IMR-90 (cell line): ENCODE measurements around the gene ZBTB46. TPM values are rescaled to one million over a fixed set of nuclear protein-coding genes. Genes with fewer than 3 reads are reported as not detected.

Source experiments
- ATAC-seq: fragments of 200-7000 bp; cut with Tn5 transposase; 2 replicates; pipeline ENCODE4 v1.9.1; 2020; ENCODE audit warnings: low read depth, mild to moderate bottlenecking, moderate library complexity
- BruUV-seq: library from RNA; stranded (reverse); fragments of 400-500 nt; replicated peaks from 2 replicates; lab custom pipeline; 2021; lab: Mats Ljungman, UMichigan
- CTCF ChIA-PET: fragments of 300-600 bp; formaldehyde crosslinking; extraction: SDS; loops from one replicate; lab custom pipeline; 2021; ENCODE audit warnings: antibody characterized with exemption; lab: Yijun Ruan, JAX
- POLR2A ChIA-PET: fragments of 300-600 bp; sonication (Branson Sonifier 250); formaldehyde crosslinking; loops from one replicate; lab custom pipeline; 2022; ENCODE audit warnings: antibody characterized with exemption; ENCODE audit not compliant: unreplicated experiment; lab: Charles Lee
- DNase-seq: peaks from one replicate; pipeline ENCODE4 v3.0.0; 2013
- H2AFZ ChIP-seq: replicated peaks from 2 replicates; pipeline ENCODE3; 2013; ENCODE audit warnings: low read length, mild to moderate bottlenecking; ENCODE audit not compliant: poor library complexity
- H2AK5ac ChIP-seq: 2 replicates; pipeline ENCODE4 v1.6.1; 2013; ENCODE audit warnings: low read depth, low read length, inconsistent platforms
- H2AK9ac ChIP-seq: replicated peaks from 2 replicates; pipeline ENCODE3; 2013; ENCODE audit warnings: mild to moderate bottlenecking, low read depth, low read length, moderate library complexity; ENCODE audit not compliant: poor library complexity
- H2BK120ac ChIP-seq: 2 replicates; pipeline ENCODE4 v1.6.1; 2013; ENCODE audit warnings: low read depth, low read length, inconsistent platforms
- H2BK15ac ChIP-seq: 3 replicates; pipeline ENCODE4 v1.6.1; 2013; ENCODE audit warnings: low read depth, low read length, inconsistent platforms
- H2BK20ac ChIP-seq: 2 replicates; pipeline ENCODE4 v1.6.1; 2013; ENCODE audit warnings: low read depth, mild to moderate bottlenecking, inconsistent platforms, low read length, moderate library complexity
- H2BK5ac ChIP-seq: 2 replicates; pipeline ENCODE4 v1.6.1; 2013; ENCODE audit warnings: mild to moderate bottlenecking, low read depth, low read length, inconsistent platforms; ENCODE audit not compliant: poor library complexity, severe bottlenecking
- H3K14ac ChIP-seq: replicated peaks from 2 replicates; pipeline ENCODE4 v1.6.1; 2013; ENCODE audit warnings: low read depth, low read length, inconsistent platforms
- H3K18ac ChIP-seq: 2 replicates; pipeline ENCODE4 v1.6.1; 2013; ENCODE audit warnings: low read depth, low read length, control low read depth
- H3K23ac ChIP-seq: 2 replicates; pipeline ENCODE4 v1.6.1; 2013; ENCODE audit warnings: low read depth, low read length, inconsistent platforms
- H3K27ac ChIP-seq: 2 replicates; pipeline ENCODE4 v1.5.1; 2013; ENCODE audit warnings: mild to moderate bottlenecking, control low read depth, low read length; ENCODE audit not compliant: insufficient read depth
- H3K27me3 ChIP-seq: 2 replicates; pipeline ENCODE4 v1.6.1; 2013; ENCODE audit warnings: low read length; ENCODE audit not compliant: control insufficient read depth, insufficient read depth
- H3K36me3 ChIP-seq: 2 replicates; pipeline ENCODE4 v1.6.1; 2013; ENCODE audit warnings: low read length, mixed read lengths; ENCODE audit not compliant: control insufficient read depth, insufficient read depth
- H3K4ac ChIP-seq: 2 replicates; pipeline ENCODE4 v1.6.1; 2013; ENCODE audit warnings: low read depth, low read length, inconsistent platforms
- H3K4me1 ChIP-seq: 2 replicates; pipeline ENCODE4 v1.6.1; 2013; ENCODE audit warnings: low read length, mixed read lengths; ENCODE audit not compliant: control insufficient read depth, insufficient read depth
- H3K4me2 ChIP-seq: 2 replicates; pipeline ENCODE4 v1.6.1; 2013; ENCODE audit warnings: low read depth, mild to moderate bottlenecking, control low read depth, low read length, moderate library complexity
- H3K4me3 ChIP-seq: 2 replicates; pipeline ENCODE4 v1.5.1; 2013; ENCODE audit warnings: low read depth, mild to moderate bottlenecking, control low read depth, low read length, moderate library complexity; ENCODE audit not compliant: insufficient read depth
- H3K56ac ChIP-seq: 2 replicates; pipeline ENCODE4 v1.6.1; 2013; ENCODE audit warnings: low read length, inconsistent platforms; ENCODE audit not compliant: insufficient read depth; ENCODE audit errors: extremely low read depth
- H3K79me1 ChIP-seq, 2 experiments: 2 replicates each; pipeline ENCODE4 v1.6.1; 2013; ENCODE audit warnings: low read length in 2 of 2, inconsistent platforms in 1 of 2, low read depth in 1 of 2
- H3K9ac ChIP-seq: 2 replicates; pipeline ENCODE4 v1.6.1; 2013; ENCODE audit warnings: low read depth, low read length, control low read depth
- H3K9me1 ChIP-seq: 2 replicates; pipeline ENCODE4 v1.6.1; 2013; ENCODE audit warnings: low read length, inconsistent platforms; ENCODE audit not compliant: insufficient read depth
- H3K9me3 ChIP-seq: 2 replicates; pipeline ENCODE4 v1.6.1; 2013; ENCODE audit warnings: low read length; ENCODE audit not compliant: control insufficient read depth, insufficient read depth
- H4K20me1 ChIP-seq: 2 replicates; pipeline ENCODE4 v1.6.1; 2013; ENCODE audit warnings: low read length, inconsistent platforms; ENCODE audit not compliant: insufficient read depth
- H4K5ac ChIP-seq: 2 replicates; pipeline ENCODE4 v1.6.1; 2013; ENCODE audit warnings: mild to moderate bottlenecking, low read depth, low read length, control low read depth
- H4K8ac ChIP-seq, 2 experiments: 2 replicates each; pipeline ENCODE4 v1.6.1; 2013; ENCODE audit warnings: low read depth in 2 of 2, low read length in 2 of 2, control low read depth in 1 of 2, inconsistent platforms in 1 of 2
- H4K91ac ChIP-seq: 2 replicates; pipeline ENCODE4 v1.6.1; 2013; ENCODE audit warnings: low read depth, low read length, inconsistent platforms; ENCODE audit not compliant: insufficient read depth
- BHLHE40 ChIP-seq: fragments of 150-350 bp; IDR thresholded peaks from 2 replicates; pipeline ENCODE4 v1.6.1; 2016; ENCODE audit warnings: mild to moderate bottlenecking, low read depth, low read length
- CEBPB ChIP-seq: IDR thresholded peaks from 2 replicates; pipeline ENCODE4 v1.6.1; 2012; ENCODE audit warnings: low read depth, low read length, improper control_type of control experiment
- CHD1 ChIP-seq: IDR thresholded peaks from 2 replicates; pipeline ENCODE4 v1.6.1; 2012; ENCODE audit warnings: low read depth, low read length, improper control_type of control experiment
- FOS ChIP-seq: fragments of 150-350 bp; IDR thresholded peaks from 2 replicates; pipeline ENCODE4 v1.6.1; 2016; ENCODE audit warnings: low read depth, low read length
- MAFK ChIP-seq: IDR thresholded peaks from 2 replicates; pipeline ENCODE4 v1.6.1; 2012; ENCODE audit warnings: low read depth, low read length, improper control_type of control experiment
- MAZ ChIP-seq: IDR thresholded peaks from 2 replicates; pipeline ENCODE4 v1.6.1; 2012; ENCODE audit warnings: low read depth, mild to moderate bottlenecking, low read length, improper control_type of control experiment, moderate library complexity, borderline replicate concordance
- MXI1 ChIP-seq: IDR thresholded peaks from 2 replicates; pipeline ENCODE4 v1.6.1; 2012; ENCODE audit warnings: low read depth, mild to moderate bottlenecking, low read length, moderate library complexity, borderline replicate concordance
- NFE2L2 ChIP-seq: fragments of 150-350 bp; IDR thresholded peaks from 2 replicates; pipeline ENCODE4 v1.6.1; 2016; ENCODE audit warnings: low read depth, mild to moderate bottlenecking, low read length
- POLR2A ChIP-seq: IDR thresholded peaks from 2 replicates; pipeline ENCODE4 v1.6.1; 2012; ENCODE audit warnings: mild to moderate bottlenecking, low read depth, low read length
- RAD21 ChIP-seq: IDR thresholded peaks from 2 replicates; pipeline ENCODE4 v1.6.1; 2012; ENCODE audit warnings: low read length, improper control_type of control experiment
- RCOR1 ChIP-seq: IDR thresholded peaks from 2 replicates; pipeline ENCODE4 v1.6.1; 2012; ENCODE audit warnings: mild to moderate bottlenecking, low read length, improper control_type of control experiment; ENCODE audit not compliant: insufficient replicate concordance
- RFX5 ChIP-seq: IDR thresholded peaks from 2 replicates; pipeline ENCODE4 v1.8.0; 2012; ENCODE audit warnings: low read depth, mild to moderate bottlenecking, low read length, moderate library complexity
- SMC3 ChIP-seq: fragments of 150-350 bp; IDR thresholded peaks from 2 replicates; pipeline ENCODE4 v1.6.1; 2016; ENCODE audit warnings: low read depth, mild to moderate bottlenecking, antibody characterized with exemption, low read length, moderate library complexity
- WGBS, 2 experiments: methylation state at CpG; one replicate each; pipeline versions ENCODE4 v1.1.5 to v1.1.7; 2013; ENCODE audit warnings: missing lambda C conversion rate in 2 of 2; ENCODE audit not compliant: insufficient read length in 1 of 2; ENCODE audit errors: extremely low coverage in 2 of 2; 5-methylcytosine and 5-hydroxymethylcytosine counted together
- dilution Hi-C: fragments of 300-500 bp; cut with HindIII; formaldehyde crosslinking; loops from one replicate; pipeline ENCODE4 v1.14.3; 2018; ENCODE audit warnings: low sequenced_read_pairs; ENCODE audit not compliant: unreplicated experiment
- in situ Hi-C: fragments of 300-500 bp; cut with MboI; formaldehyde crosslinking; loops from 3 replicates; pipeline ENCODE4 v1.14.3; 2019; ENCODE audit warnings: low sequenced_read_pairs, inconsistent platforms, mixed read lengths
- intact Hi-C: fragments of 100-400 bp; cut with micrococcal nuclease; formaldehyde crosslinking; loops from 2 replicates; pipeline ENCODE4 v1.10.0; 2022
- polyA plus RNA-seq, 3 experiments: library from polyadenylated mRNA; depleted of rRNA; stranded (reverse); fragments of >200 nt; gene quantifications; 2 replicates each; pipeline ENCODE4 v1.2.3, GENCODE V29; 2012; ENCODE audit warnings: low replicate concordance in 1 of 3
- total RNA-seq: library from RNA; depleted of rRNA; stranded (reverse); fragments of >200 nt; gene quantifications from 2 replicates; pipeline ENCODE4 v1.2.3, GENCODE V29; 2012
- TF ChIP-seq, protein P1 (sequence below): fragments of 150-350 bp; IDR thresholded peaks from 2 replicates; pipeline ENCODE4 v1.6.1; 2016; ENCODE audit warnings: low read depth, mild to moderate bottlenecking, low read length, moderate library complexity, borderline replicate concordance
- TF ChIP-seq, protein P2 (sequence below): conservative IDR thresholded peaks from 2 replicates; pipeline ENCODE4 v1.5.1; 2012; ENCODE audit warnings: mild to moderate bottlenecking, low read depth, low read length, improper control_type of control experiment
- TF ChIP-seq, protein P3 (sequence below): fragments of 150-350 bp; IDR thresholded peaks from 2 replicates; pipeline ENCODE4 v1.6.1; 2017; ENCODE audit warnings: mild to moderate bottlenecking, antibody characterized with exemption, low read length, low read depth

ZBTB46 gene
- total and polyA plus RNA-seq, 2 of the 4 experiments (the other 2 are of a cell fraction): 4.2 to 14.9 TPM

DNA sequence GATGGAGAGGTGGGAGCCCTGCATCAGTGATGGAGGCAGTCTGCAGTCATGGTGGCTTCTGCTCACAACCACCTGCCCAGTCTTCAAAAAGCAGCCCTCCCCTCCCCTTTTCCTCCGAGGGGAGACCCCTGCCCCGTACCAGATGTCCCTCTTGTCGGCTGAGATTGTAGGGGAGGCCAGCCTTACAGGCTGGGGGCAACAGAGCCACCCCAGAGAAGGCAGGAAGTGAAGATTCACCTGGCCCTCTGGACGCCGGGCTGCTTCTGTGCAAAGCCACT, 130.1 kb downstream of the ZBTB46 start:
- Histone ChIP-seq H2AK5ac (peak overlapping the region; percentile 7; the same call in 1 of the 2 replicates), H3K4me1 (peaks cover 22% of the 10 kb centered on the region), H4K91ac (no peak overlapping the region), H3K9ac (no peak overlapping the region), H3K4me3 (no peak overlapping the region), H3K36me3 (peaks cover 26% of the 10 kb centered on the region), H3K4me2 (no peak overlapping the region), H2AK9ac (no peak overlapping the region), H3K79me1 (peaks cover 19 to 71% of the 10 kb centered on the region in 2 experiments; a peak in 3 of 4 replicates), H3K18ac (no peak overlapping the region), H3K56ac (no peak overlapping the region), H3K4ac (no peak overlapping the region), H3K27ac (no peak overlapping the region), H4K5ac (no peak overlapping the region), H3K14ac (no peak overlapping the region), H2BK15ac (no peak overlapping the region), H2BK20ac (no peak overlapping the region), H3K9me3 (no peaks in the 10 kb centered on the region), H2BK5ac (peak overlapping the region; percentile 27), H4K8ac (no peak overlapping the region), H3K27me3 (no peaks in the 10 kb centered on the region), H3K23ac (no peak overlapping the region), H2AFZ (no peak overlapping the region), H4K20me1 (no peaks in the 10 kb centered on the region), H3K9me1 (no peaks in the 10 kb centered on the region), H2BK120ac (no peak overlapping the region)
- WGBS, 2 experiments: no CpG with 5 or more reads among the region's 5 CpGs
- no peak for TF ChIP-seq FOS
- TF ChIP-seq, protein P1, sequence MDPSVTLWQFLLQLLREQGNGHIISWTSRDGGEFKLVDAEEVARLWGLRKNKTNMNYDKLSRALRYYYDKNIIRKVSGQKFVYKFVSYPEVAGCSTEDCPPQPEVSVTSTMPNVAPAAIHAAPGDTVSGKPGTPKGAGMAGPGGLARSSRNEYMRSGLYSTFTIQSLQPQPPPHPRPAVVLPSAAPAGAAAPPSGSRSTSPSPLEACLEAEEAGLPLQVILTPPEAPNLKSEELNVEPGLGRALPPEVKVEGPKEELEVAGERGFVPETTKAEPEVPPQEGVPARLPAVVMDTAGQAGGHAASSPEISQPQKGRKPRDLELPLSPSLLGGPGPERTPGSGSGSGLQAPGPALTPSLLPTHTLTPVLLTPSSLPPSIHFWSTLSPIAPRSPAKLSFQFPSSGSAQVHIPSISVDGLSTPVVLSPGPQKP: no peak
- TF ChIP-seq BHLHE40: no peak
- TF ChIP-seq NFE2L2: no peak
- no peak for TF ChIP-seq POLR2A
- no peak for TF ChIP-seq RAD21
- TF ChIP-seq MAZ: no peak
- TF ChIP-seq, protein P2, sequence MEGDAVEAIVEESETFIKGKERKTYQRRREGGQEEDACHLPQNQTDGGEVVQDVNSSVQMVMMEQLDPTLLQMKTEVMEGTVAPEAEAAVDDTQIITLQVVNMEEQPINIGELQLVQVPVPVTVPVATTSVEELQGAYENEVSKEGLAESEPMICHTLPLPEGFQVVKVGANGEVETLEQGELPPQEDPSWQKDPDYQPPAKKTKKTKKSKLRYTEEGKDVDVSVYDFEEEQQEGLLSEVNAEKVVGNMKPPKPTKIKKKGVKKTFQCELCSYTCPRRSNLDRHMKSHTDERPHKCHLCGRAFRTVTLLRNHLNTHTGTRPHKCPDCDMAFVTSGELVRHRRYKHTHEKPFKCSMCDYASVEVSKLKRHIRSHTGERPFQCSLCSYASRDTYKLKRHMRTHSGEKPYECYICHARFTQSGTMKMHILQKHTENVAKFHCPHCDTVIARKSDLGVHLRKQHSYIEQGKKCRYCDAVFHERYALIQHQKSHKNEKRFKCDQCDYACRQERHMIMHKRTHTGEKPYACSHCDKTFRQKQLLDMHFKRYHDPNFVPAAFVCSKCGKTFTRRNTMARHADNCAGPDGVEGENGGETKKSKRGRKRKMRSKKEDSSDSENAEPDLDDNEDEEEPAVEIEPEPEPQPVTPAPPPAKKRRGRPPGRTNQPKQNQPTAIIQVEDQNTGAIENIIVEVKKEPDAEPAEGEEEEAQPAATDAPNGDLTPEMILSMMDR: no peak
- TF ChIP-seq CHD1: no peak
- TF ChIP-seq, protein P3, sequence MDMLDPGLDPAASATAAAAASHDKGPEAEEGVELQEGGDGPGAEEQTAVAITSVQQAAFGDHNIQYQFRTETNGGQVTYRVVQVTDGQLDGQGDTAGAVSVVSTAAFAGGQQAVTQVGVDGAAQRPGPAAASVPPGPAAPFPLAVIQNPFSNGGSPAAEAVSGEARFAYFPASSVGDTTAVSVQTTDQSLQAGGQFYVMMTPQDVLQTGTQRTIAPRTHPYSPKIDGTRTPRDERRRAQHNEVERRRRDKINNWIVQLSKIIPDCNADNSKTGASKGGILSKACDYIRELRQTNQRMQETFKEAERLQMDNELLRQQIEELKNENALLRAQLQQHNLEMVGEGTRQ: no peak
- no peak for TF ChIP-seq MAFK
- TF ChIP-seq RCOR1: no peak
- TF ChIP-seq MXI1: no peak
- no peak for TF ChIP-seq SMC3
- TF ChIP-seq RFX5: no peak
- TF ChIP-seq CEBPB: no peak
- dilution Hi-C loops (no loop called here), in situ Hi-C loops (loop anchor here (10.0 kb wide), 1 partner anchor 164 kb away; the partner anchor contains the start of genes ABHD16B and TPD52L2), intact Hi-C loops (no loop called here)
- ChIA-PET POLR2A (no interaction called here), CTCF (no interaction called here)
- BruUV-seq: no TSS peak
- no peak for ATAC-seq
- no peak for DNase-seq
